ENCODE data around the gene PLXND1. TPM values are rescaled to one million over a fixed set of nuclear protein-coding genes. Genes with fewer than 3 reads are reported as not detected.

The PLXND1 gene
- total and polyA plus RNA-seq, 12 donors: 41.2 to 370 (median 138) TPM

- Histone ChIP-seq H3K27me3 (no peaks in the 10 kb centered on the region), H3K27ac (peak overlapping the region; percentile 53 to 92 (median 82)), H3K4me3 (peak overlapping the region in 1 of 4 donors; percentile 57), H3K9me3 (replicated peaks in 1 of 3) (no peaks in the 10 kb centered on the region), H3K36me3 (replicated peaks in 1 of 2) (no peaks in the 10 kb centered on the region), H3K4me1 (replicated peaks in 1 of 2) (peaks cover 17 to 49% of the 10 kb centered on the region in 2 donors)
- no peak for DNase-seq
- TF ChIP-seq, protein P1, sequence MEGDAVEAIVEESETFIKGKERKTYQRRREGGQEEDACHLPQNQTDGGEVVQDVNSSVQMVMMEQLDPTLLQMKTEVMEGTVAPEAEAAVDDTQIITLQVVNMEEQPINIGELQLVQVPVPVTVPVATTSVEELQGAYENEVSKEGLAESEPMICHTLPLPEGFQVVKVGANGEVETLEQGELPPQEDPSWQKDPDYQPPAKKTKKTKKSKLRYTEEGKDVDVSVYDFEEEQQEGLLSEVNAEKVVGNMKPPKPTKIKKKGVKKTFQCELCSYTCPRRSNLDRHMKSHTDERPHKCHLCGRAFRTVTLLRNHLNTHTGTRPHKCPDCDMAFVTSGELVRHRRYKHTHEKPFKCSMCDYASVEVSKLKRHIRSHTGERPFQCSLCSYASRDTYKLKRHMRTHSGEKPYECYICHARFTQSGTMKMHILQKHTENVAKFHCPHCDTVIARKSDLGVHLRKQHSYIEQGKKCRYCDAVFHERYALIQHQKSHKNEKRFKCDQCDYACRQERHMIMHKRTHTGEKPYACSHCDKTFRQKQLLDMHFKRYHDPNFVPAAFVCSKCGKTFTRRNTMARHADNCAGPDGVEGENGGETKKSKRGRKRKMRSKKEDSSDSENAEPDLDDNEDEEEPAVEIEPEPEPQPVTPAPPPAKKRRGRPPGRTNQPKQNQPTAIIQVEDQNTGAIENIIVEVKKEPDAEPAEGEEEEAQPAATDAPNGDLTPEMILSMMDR (IDR thresholded peaks at IDR 0.05): no peak
- no peak for TF ChIP-seq POLR2A (IDR thresholded peaks at IDR 0.05)
- 49 to 56% (median 52%) methylated on average over 14 to 18 of the region's 18 CpGs for WGBS, 4 donors
- intact Hi-C loops (cut with DNase I): loop anchor here (5.0 kb wide), 2 partner anchors 115 to 120 kb away; no protein-coding TSS in a partner anchor
Observed at GRCh38 chr3:129607391-129608068, 1.1 kb upstream of the PLXND1 start.

DNA sequence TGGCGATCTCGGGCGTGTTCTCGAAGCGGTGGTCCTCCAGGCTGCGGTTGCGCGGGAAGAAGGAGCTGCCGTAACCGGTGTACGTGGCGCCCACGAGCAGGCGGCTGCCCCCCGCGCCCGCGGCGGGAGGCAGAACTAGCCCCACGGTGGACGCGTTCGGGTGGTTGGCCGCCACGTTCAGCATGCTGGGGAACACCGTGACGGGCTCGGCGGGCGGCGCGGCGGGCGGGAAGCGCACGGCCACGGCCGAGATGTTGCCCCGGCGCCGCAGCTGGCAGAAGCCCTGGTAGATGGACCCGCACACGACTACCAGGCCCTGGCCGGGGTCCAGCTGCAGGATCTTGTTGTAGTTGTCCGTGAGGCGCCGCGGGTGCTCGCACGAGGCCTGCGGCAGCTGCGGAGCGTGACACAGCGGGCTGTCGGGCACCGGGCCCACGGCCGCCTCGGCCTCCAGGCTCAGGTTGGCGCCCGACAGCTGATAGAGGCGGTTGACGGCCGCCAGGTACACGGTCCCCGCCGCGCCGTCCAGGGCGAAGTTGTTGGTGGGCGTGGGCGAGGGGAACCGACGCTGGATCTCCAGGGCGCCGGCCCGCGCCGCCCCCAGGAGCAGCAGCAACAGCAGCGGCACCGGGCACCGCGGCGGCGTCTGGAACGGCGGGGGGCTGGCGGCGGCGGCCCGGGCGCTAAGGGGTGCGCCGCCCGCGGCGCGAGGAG is 397 bp downstream of the PLXND1 start:
- Histone ChIP-seq H3K9me3 (replicated peaks in 1 of 3) (no peaks in the 10 kb centered on the region), H3K27me3 (no peaks in the 10 kb centered on the region), H3K36me3 (replicated peaks in 1 of 2) (no peaks in the 10 kb centered on the region), H3K4me1 (replicated peaks in 1 of 2) (peaks cover 17 to 51% of the 10 kb centered on the region in 2 donors), H3K4me3 (peak overlapping the region; percentile 3 to 82 (median 21)), H3K27ac (peak overlapping the region in 4 of 5 donors; percentile 49 to 92 (median 79))
- intact Hi-C loops (cut with DNase I): loop anchor here (5.0 kb wide), 2 partner anchors 114 to 119 kb away; no protein-coding TSS in a partner anchor
- DNase-seq: peak in 5 of 7 donors; percentile 53 to 64 (median 59)
- 0 to 1% (median 1%) methylated on average over 2 to 98 of the region's 98 CpGs; no CpG with 5 or more reads in 1 of the 4 donors for WGBS, 4 donors
- TF ChIP-seq, protein P1 (IDR thresholded peaks at IDR 0.05): no peak
- peak in 1 of 2 donors; percentile 25 for TF ChIP-seq POLR2A (IDR thresholded peaks at IDR 0.05)

DNA sequence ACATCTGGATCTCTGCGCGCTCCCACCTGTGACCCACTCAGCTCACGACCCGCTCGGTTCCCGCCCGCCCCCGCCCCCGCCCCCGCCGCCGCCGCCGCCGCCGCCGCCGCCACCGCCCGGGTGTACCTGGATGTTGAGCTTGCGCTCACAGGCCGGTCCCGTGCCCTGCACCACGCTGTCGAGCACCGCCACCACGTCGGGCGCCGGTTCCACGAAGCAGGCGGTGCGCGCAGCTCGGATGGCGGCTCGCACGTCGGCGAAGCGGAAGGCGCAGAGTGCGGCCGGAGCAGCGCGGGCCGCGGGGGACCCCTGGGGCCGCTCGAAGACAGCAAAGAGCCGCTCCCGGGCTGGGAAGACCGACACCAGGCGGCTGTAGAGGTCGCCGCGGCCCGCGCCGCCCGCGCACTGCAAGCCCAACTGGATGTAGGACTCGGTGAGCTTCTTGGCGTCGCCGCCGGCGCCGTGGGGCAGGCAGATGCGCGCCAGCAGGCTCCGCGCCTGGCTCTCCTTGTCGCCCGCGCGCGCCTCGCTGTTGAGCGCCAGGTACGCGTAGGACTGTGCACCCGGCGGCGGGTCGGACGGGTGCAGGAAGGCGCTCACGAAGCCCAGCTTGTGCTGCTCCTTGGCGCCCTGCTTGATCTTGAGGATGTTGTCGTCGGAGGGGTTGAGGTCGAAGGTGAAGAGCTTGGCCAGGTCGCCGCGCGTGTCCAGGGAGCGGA is 1.1 kb downstream of the PLXND1 start:
- WGBS, 4 donors: 0 to 3% (median 1%) methylated on average over 5 to 98 of the region's 98 CpGs
- DNase-seq: peak in 3 of 7 donors; percentile 59 to 65 (median 64)
- H3K27ac ChIP-seq: peak overlapping the region in 4 of 5 donors; percentile 49 to 92 (median 79)
- H3K27me3 ChIP-seq: no peaks in the 10 kb centered on the region
- H3K36me3 ChIP-seq (replicated peaks in 1 of 2): no peaks in the 10 kb centered on the region
- peaks cover 17 to 56% of the 10 kb centered on the region in 2 donors for H3K4me1 ChIP-seq (replicated peaks in 1 of 2)
- H3K9me3 ChIP-seq (replicated peaks in 1 of 3): no peaks in the 10 kb centered on the region
- intact Hi-C loops (cut with DNase I): loop anchor here (5.0 kb wide), 2 partner anchors 113 to 118 kb away; no protein-coding TSS in a partner anchor
- TF ChIP-seq, protein P1 (IDR thresholded peaks at IDR 0.05): peak in 1 of 6 experiments; percentile 15
- peak in 1 of 2 donors; percentile 9 for TF ChIP-seq POLR2A (IDR thresholded peaks at IDR 0.05)
- H3K4me3 ChIP-seq: peak overlapping the region in 3 of 4 donors; percentile 3 to 82 (median 27)

Data from adrenal gland (tissue), 12 donors.